ENCODE data around the gene CAPNS1.
A peak's percentile ranks its signal among the peaks of the same experiment; 100 is the strongest.

DNA sequence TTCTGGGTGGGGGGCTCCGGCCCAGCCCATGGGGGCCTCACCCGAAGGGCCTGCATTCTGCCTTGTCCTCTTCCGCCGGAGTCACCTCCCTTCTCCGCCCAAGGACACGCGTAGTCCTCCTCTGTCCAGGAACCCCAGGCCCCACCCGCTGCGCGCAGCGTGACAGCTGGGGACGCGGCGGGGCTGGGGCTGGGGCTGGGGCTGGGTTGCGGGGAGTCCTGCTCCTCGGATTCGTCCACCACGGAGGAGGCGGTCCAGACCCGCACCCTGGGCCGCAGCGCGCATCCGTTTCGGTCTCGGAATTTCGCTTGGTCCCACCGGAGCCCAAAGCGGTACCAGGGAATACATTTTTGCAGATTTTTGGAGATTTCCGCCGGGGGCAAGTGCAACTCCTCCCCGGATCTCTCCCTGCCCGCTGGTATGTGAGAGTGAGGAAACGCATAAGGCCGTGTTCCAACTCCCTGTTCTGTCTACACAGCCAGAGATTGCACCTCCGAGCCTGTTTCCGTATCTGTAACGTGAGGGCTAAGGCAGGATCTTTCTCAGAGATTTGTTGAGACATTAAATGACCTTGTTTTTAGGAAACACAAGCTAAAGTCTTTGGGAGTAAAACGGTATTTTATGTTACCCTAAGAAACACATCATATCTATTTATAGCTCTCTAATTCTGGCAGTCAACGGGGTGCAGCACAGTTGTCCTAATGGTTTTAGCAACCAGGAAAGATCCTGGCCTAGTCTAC is 12.7 kb downstream of the CAPNS1 start, which contains the start of gene COX7A1:
- TF ChIP-seq, protein P1, sequence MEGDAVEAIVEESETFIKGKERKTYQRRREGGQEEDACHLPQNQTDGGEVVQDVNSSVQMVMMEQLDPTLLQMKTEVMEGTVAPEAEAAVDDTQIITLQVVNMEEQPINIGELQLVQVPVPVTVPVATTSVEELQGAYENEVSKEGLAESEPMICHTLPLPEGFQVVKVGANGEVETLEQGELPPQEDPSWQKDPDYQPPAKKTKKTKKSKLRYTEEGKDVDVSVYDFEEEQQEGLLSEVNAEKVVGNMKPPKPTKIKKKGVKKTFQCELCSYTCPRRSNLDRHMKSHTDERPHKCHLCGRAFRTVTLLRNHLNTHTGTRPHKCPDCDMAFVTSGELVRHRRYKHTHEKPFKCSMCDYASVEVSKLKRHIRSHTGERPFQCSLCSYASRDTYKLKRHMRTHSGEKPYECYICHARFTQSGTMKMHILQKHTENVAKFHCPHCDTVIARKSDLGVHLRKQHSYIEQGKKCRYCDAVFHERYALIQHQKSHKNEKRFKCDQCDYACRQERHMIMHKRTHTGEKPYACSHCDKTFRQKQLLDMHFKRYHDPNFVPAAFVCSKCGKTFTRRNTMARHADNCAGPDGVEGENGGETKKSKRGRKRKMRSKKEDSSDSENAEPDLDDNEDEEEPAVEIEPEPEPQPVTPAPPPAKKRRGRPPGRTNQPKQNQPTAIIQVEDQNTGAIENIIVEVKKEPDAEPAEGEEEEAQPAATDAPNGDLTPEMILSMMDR (IDR thresholded peaks at IDR 0.05 in 4 of 5, conservative IDR thresholded peaks at IDR 0.05 in 1 of 5): no peak
- peak; percentile 86 to 87 for TF ChIP-seq POLR2A (IDR thresholded peaks at IDR 0.05)

All from gastrocnemius medialis (tissue), 4 donors.